PC-9 (cell line): ENCODE data around the gene AKAP8.

Experiments used
- EZH2 ChIP-seq: fragments of 200-600 bp; sonication (generic); IDR thresholded peaks from 2 replicates; pipeline ENCODE4 v1.8.0; 2017; ENCODE audit warnings: antibody characterized with exemption, low read depth
- TF ChIP-seq, protein P1 (sequence below): fragments of 200-600 bp; sonication (generic); conservative IDR thresholded peaks from 2 replicates; pipeline ENCODE4 v1.6.1; 2017; ENCODE audit warnings: mixed run types, antibody characterized with exemption, mild to moderate bottlenecking, moderate library complexity

DNA sequence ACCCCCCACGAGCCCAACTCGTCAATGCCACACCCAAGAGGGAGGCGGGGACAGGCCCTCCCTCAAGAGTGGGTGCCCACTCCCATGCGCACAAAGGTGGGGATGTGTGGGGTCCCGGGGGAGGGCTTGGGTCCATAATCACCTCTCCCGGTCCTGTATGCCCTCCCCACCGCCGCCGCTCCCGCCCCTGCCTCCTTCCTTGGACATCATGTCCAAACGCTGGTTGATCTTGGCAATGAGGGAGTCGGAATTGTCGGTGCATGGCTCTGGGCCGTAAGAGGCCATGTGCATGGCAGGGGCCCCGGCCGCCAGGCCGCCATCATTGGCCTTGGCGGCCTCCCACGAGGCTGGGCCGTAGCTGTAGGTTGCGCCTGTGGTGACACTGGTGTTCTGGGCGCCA, 5.9 kb downstream of the AKAP8 start:
- TF ChIP-seq, protein P1, sequence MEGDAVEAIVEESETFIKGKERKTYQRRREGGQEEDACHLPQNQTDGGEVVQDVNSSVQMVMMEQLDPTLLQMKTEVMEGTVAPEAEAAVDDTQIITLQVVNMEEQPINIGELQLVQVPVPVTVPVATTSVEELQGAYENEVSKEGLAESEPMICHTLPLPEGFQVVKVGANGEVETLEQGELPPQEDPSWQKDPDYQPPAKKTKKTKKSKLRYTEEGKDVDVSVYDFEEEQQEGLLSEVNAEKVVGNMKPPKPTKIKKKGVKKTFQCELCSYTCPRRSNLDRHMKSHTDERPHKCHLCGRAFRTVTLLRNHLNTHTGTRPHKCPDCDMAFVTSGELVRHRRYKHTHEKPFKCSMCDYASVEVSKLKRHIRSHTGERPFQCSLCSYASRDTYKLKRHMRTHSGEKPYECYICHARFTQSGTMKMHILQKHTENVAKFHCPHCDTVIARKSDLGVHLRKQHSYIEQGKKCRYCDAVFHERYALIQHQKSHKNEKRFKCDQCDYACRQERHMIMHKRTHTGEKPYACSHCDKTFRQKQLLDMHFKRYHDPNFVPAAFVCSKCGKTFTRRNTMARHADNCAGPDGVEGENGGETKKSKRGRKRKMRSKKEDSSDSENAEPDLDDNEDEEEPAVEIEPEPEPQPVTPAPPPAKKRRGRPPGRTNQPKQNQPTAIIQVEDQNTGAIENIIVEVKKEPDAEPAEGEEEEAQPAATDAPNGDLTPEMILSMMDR, result no peak
- no peak for TF ChIP-seq EZH2
